ENCODE data around the gene LRRC38. TPM values are rescaled to one million over a fixed set of nuclear protein-coding genes. Genes with fewer than 3 reads are reported as not detected.

The LRRC38 gene
- total RNA-seq, 4 donors from 2014 or later = 0.39 to 1.7 (median 0.87) TPM; not detected in 1

GRCh38 chr1:13520985-13521384, 7.2 kb upstream of the LRRC38 start:
- WGBS, 2 donors = 82 to 94% methylated on average over 12 of the region's 12 CpGs
- Histone ChIP-seq H3K4me1 (no peaks in the 10 kb centered on the region), H3K4me3 (no peak overlapping the region), H3K27ac (no peak overlapping the region), H3K27me3 (peaks cover 0 to 27% of the 10 kb centered on the region in 2 donors), H3K9me3 (peaks cover 0 to 9% (median 0%) of the 10 kb centered on the region in 4 donors), H3K36me3 (no peaks in the 10 kb centered on the region)
- DNase-seq (ENCODE audit: low spot score in 2 of 2) = no peak
- no peak for TF ChIP-seq EP300 (IDR thresholded peaks at IDR 0.05)
- no peak for TF ChIP-seq POLR2A (IDR thresholded peaks at IDR 0.05)
- TF ChIP-seq CTCF (IDR thresholded peaks at IDR 0.05) = no peak

- Histone ChIP-seq H3K4me3 (no peak overlapping the region), H3K27ac (no peak overlapping the region), H3K4me1 (peaks cover 0 to 17% (median 0%) of the 10 kb centered on the region in 4 donors), H3K9me3 (peaks cover 0 to 6% (median 0%) of the 10 kb centered on the region in 4 donors), H3K36me3 (no peaks in the 10 kb centered on the region), H3K27me3 (peaks cover 0 to 48% of the 10 kb centered on the region in 2 donors)
- TF ChIP-seq CTCF (IDR thresholded peaks at IDR 0.05) = peak in 1 of 5 experiments; percentile 22
- no peak for TF ChIP-seq POLR2A (IDR thresholded peaks at IDR 0.05)
- TF ChIP-seq EP300 (IDR thresholded peaks at IDR 0.05) = no peak
- WGBS, 2 donors = 22 to 35% methylated on average over 16 to 18 of the region's 18 CpGs
- no peak for DNase-seq (ENCODE audit: low spot score in 2 of 2)
Measured at GRCh38 chr1:13517193-13517812, 3.5 kb upstream of the LRRC38 start.

- no peak overlapping the region for H3K4me3 ChIP-seq
- no peak for DNase-seq (ENCODE audit: low spot score in 2 of 2)
- H3K27ac ChIP-seq = no peak overlapping the region
- peaks cover 0 to 6% (median 0%) of the 10 kb centered on the region in 4 donors for H3K9me3 ChIP-seq
- TF ChIP-seq EP300 (IDR thresholded peaks at IDR 0.05) (no peak), POLR2A (IDR thresholded peaks at IDR 0.05) (no peak), CTCF (IDR thresholded peaks at IDR 0.05) (no peak)
- no peaks in the 10 kb centered on the region for H3K36me3 ChIP-seq
- H3K27me3 ChIP-seq = peaks cover 0 to 55% of the 10 kb centered on the region in 2 donors
- 71 to 73% methylated on average over 10 of the region's 10 CpGs for WGBS, 2 donors
- peaks cover 0 to 17% (median 0%) of the 10 kb centered on the region in 4 donors for H3K4me1 ChIP-seq
Measured at GRCh38 chr1:13516606-13517005, 2.8 kb upstream of the LRRC38 start.

GRCh38 chr1:13514821-13515220, 1.0 kb upstream of the LRRC38 start:
- H3K9me3 ChIP-seq = peaks cover 0 to 6% (median 0%) of the 10 kb centered on the region in 4 donors
- TF ChIP-seq EP300 (IDR thresholded peaks at IDR 0.05) (no peak), POLR2A (IDR thresholded peaks at IDR 0.05) (no peak), CTCF (IDR thresholded peaks at IDR 0.05) (no peak)
- peaks cover 0 to 71% of the 10 kb centered on the region in 2 donors for H3K27me3 ChIP-seq

GRCh38 chr1:13513063-13513894, 524 bp downstream of the LRRC38 start:
- no peak for DNase-seq (ENCODE audit: low spot score in 2 of 2)
- H3K9me3 ChIP-seq = no peaks in the 10 kb centered on the region
- H3K4me3 ChIP-seq = peak overlapping the region in 1 of 4 donors; percentile 37
- TF ChIP-seq EP300 (IDR thresholded peaks at IDR 0.05) (no peak), CTCF (IDR thresholded peaks at IDR 0.05) (no peak), POLR2A (IDR thresholded peaks at IDR 0.05) (no peak)
- H3K36me3 ChIP-seq = no peaks in the 10 kb centered on the region
- H3K27me3 ChIP-seq = peaks cover 0 to 71% of the 10 kb centered on the region in 2 donors
- H3K4me1 ChIP-seq = peaks cover 0 to 17% (median 0%) of the 10 kb centered on the region in 4 donors
- no peak overlapping the region for H3K27ac ChIP-seq
- WGBS, 2 donors = 2 to 3% methylated on average over 47 to 70 of the region's 98 CpGs

More at GRCh38 chr1:13514821-13515220, 1.0 kb upstream of the LRRC38 start:
- peaks cover 0 to 17% (median 0%) of the 10 kb centered on the region in 4 donors for H3K4me1 ChIP-seq
- no peak for DNase-seq (ENCODE audit: low spot score in 2 of 2)
- WGBS, 2 donors = 56% methylated on average over 5 of the region's 5 CpGs
- no peaks in the 10 kb centered on the region for H3K36me3 ChIP-seq
- no peak overlapping the region for H3K4me3 ChIP-seq
- no peak overlapping the region for H3K27ac ChIP-seq
